ENCODE results near the gene RIN1. TPM values are rescaled to one million over a fixed set of nuclear protein-coding genes. Genes with fewer than 3 reads are reported as not detected.

Gene RIN1
- total and polyA plus RNA-seq, 9 of the 15 experiments (the other 6 are each of a cell fraction or from before 2014, with no cell fraction given), result 0.01 to 1.2 (median 0.45) TPM; not detected in 1

GRCh38 chr11:66371627-66372415, 35.6 kb upstream of the RIN1 start, which contains the start of gene SLC29A2 (continued):
- TF ChIP-seq E2F6 (IDR thresholded peaks at IDR 0.05; ENCODE audit: borderline replicate concordance in 1 of 2, extremely low read depth in 1 of 2, insufficient read depth in 1 of 2, insufficient read length in 1 of 2, low read depth in 1 of 2, low read length in 1 of 2, poor library complexity in 1 of 2, severe bottlenecking in 1 of 2) (peak; percentile 6 to 19), MAFF (IDR thresholded peaks at IDR 0.05; ENCODE audit: low read length) (no peak), ZNF707 (CRISPR knock-in tag; conservative IDR thresholded peaks at IDR 0.05) (no peak), ZFX (CRISPR knock-in tag; IDR thresholded peaks at IDR 0.05) (no peak; the same call in 1 of the 2 replicates), HINFP (tag; conservative IDR thresholded peaks at IDR 0.05; ENCODE audit: low read depth) (no peak), ATF7 (IDR thresholded peaks at IDR 0.05) (no peak), NELFE (IDR thresholded peaks at IDR 0.05; ENCODE audit: insufficient read depth, insufficient read length) (no peak), ZEB2 (IDR thresholded peaks at IDR 0.05) (peak; percentile 95), CCNT2 (IDR thresholded peaks at IDR 0.05; ENCODE audit: borderline replicate concordance, extremely low read depth, insufficient read length, low read depth, low read length) (peak; percentile 60), PRDM10 (IDR thresholded peaks at IDR 0.05; ENCODE audit: partially characterized antibody) (no peak), ZNF239 (CRISPR knock-in tag; IDR thresholded peaks at IDR 0.05) (no peak), ZNF217 (CRISPR knock-in tag; IDR thresholded peaks at IDR 0.05) (no peak), E2F3 (CRISPR knock-in tag; IDR thresholded peaks at IDR 0.05) (0 out of 2 replicates have a peak, but pooled peaks have one; percentile 38), TAL1 (IDR thresholded peaks at IDR 0.05) (no peak), RFX1 (IDR thresholded peaks at IDR 0.05) (no peak), ZNF740 (CRISPR knock-in tag; IDR thresholded peaks at IDR 0.05) (no peak; the same call in 1 of the 2 replicates), ZNF740 (tag; IDR thresholded peaks at IDR 0.05) (no peak), ZBTB8A (IDR thresholded peaks at IDR 0.05; ENCODE audit: partially characterized antibody) (no peak), OTX1 (CRISPR knock-in tag; IDR thresholded peaks at IDR 0.05) (no peak), POLR2AphosphoS2 (IDR thresholded peaks at IDR 0.05; ENCODE audit: low read length) (no peak), THRAP3 (IDR thresholded peaks at IDR 0.05; ENCODE audit: borderline replicate concordance) (no peak), MECOM (CRISPR knock-in tag; IDR thresholded peaks at IDR 0.05) (no peak)

All from K562 (cell line).